Measurements from ENCODE around the gene WWOX. TPM values are rescaled to one million over a fixed set of nuclear protein-coding genes. Genes with fewer than 3 reads are reported as not detected.

The WWOX gene
- total and polyA plus RNA-seq, 10 donors: 5.9 to 90.3 (median 26.4) TPM

DNA sequence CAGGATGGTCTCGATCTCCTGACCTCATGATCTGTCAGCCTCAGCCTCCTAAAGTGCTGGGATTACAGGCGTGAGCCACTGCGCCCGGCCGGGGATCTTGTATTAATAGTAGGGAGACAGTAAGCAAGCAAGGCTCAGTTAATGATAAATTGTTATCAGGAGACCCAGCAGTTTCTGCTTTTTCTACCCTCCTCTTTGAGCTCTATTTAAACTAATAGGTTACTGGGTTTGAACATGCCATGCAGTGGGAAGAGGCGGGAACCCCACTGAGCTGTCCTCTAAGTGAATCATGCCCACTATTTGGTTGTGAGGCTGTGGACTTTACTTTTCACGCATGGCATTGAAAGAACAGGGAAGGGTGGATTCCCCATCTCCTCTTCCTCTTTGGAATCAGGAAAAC lies 223.9 kb downstream of the WWOX start:
- intact Hi-C loops (cut with DNase I; ENCODE audit: low total_unique reads): no loop called here
- H3K36me3 ChIP-seq: no peaks in the 10 kb centered on the region
- no peaks in the 10 kb centered on the region for H3K4me1 ChIP-seq
- no peaks in the 10 kb centered on the region for H3K27me3 ChIP-seq (replicated peaks in 1 of 7)
- H3K27ac ChIP-seq: no peak overlapping the region
- H3K9me3 ChIP-seq: no peaks in the 10 kb centered on the region
- TF ChIP-seq, protein P1, sequence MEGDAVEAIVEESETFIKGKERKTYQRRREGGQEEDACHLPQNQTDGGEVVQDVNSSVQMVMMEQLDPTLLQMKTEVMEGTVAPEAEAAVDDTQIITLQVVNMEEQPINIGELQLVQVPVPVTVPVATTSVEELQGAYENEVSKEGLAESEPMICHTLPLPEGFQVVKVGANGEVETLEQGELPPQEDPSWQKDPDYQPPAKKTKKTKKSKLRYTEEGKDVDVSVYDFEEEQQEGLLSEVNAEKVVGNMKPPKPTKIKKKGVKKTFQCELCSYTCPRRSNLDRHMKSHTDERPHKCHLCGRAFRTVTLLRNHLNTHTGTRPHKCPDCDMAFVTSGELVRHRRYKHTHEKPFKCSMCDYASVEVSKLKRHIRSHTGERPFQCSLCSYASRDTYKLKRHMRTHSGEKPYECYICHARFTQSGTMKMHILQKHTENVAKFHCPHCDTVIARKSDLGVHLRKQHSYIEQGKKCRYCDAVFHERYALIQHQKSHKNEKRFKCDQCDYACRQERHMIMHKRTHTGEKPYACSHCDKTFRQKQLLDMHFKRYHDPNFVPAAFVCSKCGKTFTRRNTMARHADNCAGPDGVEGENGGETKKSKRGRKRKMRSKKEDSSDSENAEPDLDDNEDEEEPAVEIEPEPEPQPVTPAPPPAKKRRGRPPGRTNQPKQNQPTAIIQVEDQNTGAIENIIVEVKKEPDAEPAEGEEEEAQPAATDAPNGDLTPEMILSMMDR (IDR thresholded peaks at IDR 0.05 in 8 of 11, conservative IDR thresholded peaks at IDR 0.05 in 3 of 11): no peak
- TF ChIP-seq POLR2A (IDR thresholded peaks at IDR 0.05) (no peak), POLR2AphosphoS5 (IDR thresholded peaks at IDR 0.05) (no peak)
- 78 to 94% (median 88%) methylated on average over 7 of the region's 7 CpGs for WGBS, 5 donors
- no peak for DNase-seq
- no peak overlapping the region for H3K4me3 ChIP-seq

DNA sequence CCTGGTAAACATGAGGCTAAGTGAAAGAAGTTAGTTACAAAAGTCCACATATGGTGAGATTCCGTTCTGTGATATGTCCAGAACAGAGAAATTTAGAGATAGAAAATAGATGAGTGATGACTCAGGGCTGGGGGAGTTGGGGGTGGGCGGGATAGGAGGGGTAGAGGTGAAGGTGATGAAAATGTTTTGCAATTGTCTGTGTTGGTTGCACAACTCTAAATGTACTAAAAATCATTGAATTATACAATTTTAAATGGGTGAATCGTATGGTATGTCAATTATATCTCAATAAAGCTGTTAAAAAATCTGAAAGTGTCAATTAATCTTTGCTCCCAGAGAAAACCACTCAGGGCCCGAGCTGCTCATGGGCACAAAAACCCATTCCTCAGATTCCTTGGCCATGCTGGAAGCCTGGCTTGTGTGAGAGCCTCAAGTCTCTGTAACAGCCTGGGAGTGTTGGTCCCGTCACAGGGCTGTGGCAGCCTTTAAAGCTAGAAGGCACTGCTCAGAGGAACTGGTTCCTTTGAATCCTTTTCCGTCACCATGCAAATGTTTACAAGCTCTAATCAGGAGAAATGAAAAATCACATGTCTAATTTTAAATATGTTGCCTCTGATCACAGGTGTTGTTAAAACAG lies 225.3 kb downstream of the WWOX start:
- H3K4me1 ChIP-seq: no peaks in the 10 kb centered on the region
- H3K9me3 ChIP-seq: no peaks in the 10 kb centered on the region
- H3K36me3 ChIP-seq: no peaks in the 10 kb centered on the region
- intact Hi-C loops (cut with DNase I; ENCODE audit: low total_unique reads): no loop called here
- TF ChIP-seq POLR2A (IDR thresholded peaks at IDR 0.05) (no peak), POLR2AphosphoS5 (IDR thresholded peaks at IDR 0.05) (no peak)
- TF ChIP-seq, protein P1 (IDR thresholded peaks at IDR 0.05 in 8 of 11, conservative IDR thresholded peaks at IDR 0.05 in 3 of 11): no peak
- no peaks in the 10 kb centered on the region for H3K27me3 ChIP-seq (replicated peaks in 1 of 7)
- H3K27ac ChIP-seq: no peak overlapping the region
- H3K4me3 ChIP-seq: no peak overlapping the region
- DNase-seq: no peak
- WGBS, 5 donors: 79 to 93% (median 86%) methylated on average over 6 of the region's 6 CpGs

GRCh38 chr16:78325468-78326352 lies 226.3 kb downstream of the WWOX start:
- Histone ChIP-seq H3K4me3 (no peak overlapping the region), H3K36me3 (no peaks in the 10 kb centered on the region), H3K27ac (no peak overlapping the region), H3K4me1 (no peaks in the 10 kb centered on the region), H3K27me3 (replicated peaks in 1 of 7) (no peaks in the 10 kb centered on the region), H3K9me3 (no peaks in the 10 kb centered on the region)
- TF ChIP-seq, protein P1 (IDR thresholded peaks at IDR 0.05 in 8 of 11, conservative IDR thresholded peaks at IDR 0.05 in 3 of 11): no peak
- TF ChIP-seq POLR2A (IDR thresholded peaks at IDR 0.05) (no peak), POLR2AphosphoS5 (IDR thresholded peaks at IDR 0.05) (no peak)
- no peak for DNase-seq
- 70 to 81% (median 79%) methylated on average over 6 of the region's 6 CpGs for WGBS, 5 donors
- intact Hi-C loops (cut with DNase I; ENCODE audit: low total_unique reads): no loop called here

GRCh38 chr16:78326731-78327130 lies 227.3 kb downstream of the WWOX start:
- WGBS, 5 donors: 93 to 98% (median 94%) methylated on average over 3 of the region's 3 CpGs
- no peak overlapping the region for H3K4me3 ChIP-seq
- intact Hi-C loops (cut with DNase I; ENCODE audit: low total_unique reads): no loop called here
- no peak for DNase-seq
- no peaks in the 10 kb centered on the region for H3K36me3 ChIP-seq
- no peaks in the 10 kb centered on the region for H3K27me3 ChIP-seq (replicated peaks in 1 of 7)
- TF ChIP-seq, protein P1 (IDR thresholded peaks at IDR 0.05 in 8 of 11, conservative IDR thresholded peaks at IDR 0.05 in 3 of 11): no peak
- no peak for TF ChIP-seq POLR2AphosphoS5 (IDR thresholded peaks at IDR 0.05)
- TF ChIP-seq POLR2A (IDR thresholded peaks at IDR 0.05): no peak
- no peak overlapping the region for H3K27ac ChIP-seq
- no peaks in the 10 kb centered on the region for H3K4me1 ChIP-seq
- H3K9me3 ChIP-seq: no peaks in the 10 kb centered on the region
